ENCODE data around the gene ZNF75A.
A peak's percentile ranks its signal among the peaks of the same experiment; 100 is the strongest.

Gene ZNF75A

DNA sequence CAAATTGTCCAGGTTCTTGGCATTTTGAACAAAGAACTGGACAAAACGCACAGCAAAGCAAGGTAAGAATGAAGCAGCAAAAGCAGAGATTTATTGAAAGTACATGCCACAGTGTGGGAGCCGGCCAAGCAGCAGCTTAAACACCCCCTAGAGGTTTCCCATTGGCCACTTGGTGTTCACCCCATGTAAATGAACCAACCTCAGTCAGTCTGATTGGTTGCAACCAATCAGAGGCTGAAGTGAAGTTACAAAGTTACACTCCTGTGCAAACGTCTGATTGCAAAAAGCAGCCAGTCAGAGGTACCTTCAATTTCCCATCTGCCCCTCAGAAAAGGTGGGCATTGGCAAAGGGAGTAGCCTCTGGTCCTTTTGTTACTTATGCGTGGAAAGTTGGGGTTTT is 30.8 kb upstream of the ZNF75A start:
- H3K9ac ChIP-seq (ENCODE audit: low read depth, low read length), result no peak overlapping the region
- H3K27me3 ChIP-seq (ENCODE audit: control insufficient read depth, insufficient read depth, low read length), result peaks cover 3% of the 10 kb centered on the region
- H3K36me3 ChIP-seq (ENCODE audit: control insufficient read depth, insufficient read depth, low read length), result no peaks in the 10 kb centered on the region
- no peak overlapping the region for H3K4me3 ChIP-seq (ENCODE audit: low read depth, low read length)
- H3K4me1 ChIP-seq (ENCODE audit: control insufficient read depth, insufficient read depth, low read length), result peaks cover 2% of the 10 kb centered on the region
- H3K9me3 ChIP-seq (ENCODE audit: control insufficient read depth, insufficient read depth, low read length), result no peaks in the 10 kb centered on the region

GRCh38 chr16:3274947-3275346 is 30.4 kb upstream of the ZNF75A start:
- Histone ChIP-seq H3K4me1 (ENCODE audit: control insufficient read depth, insufficient read depth, low read length) (peaks cover 2% of the 10 kb centered on the region), H3K4me3 (ENCODE audit: low read depth, low read length) (no peak overlapping the region), H3K9ac (ENCODE audit: low read depth, low read length) (no peak overlapping the region), H3K36me3 (ENCODE audit: control insufficient read depth, insufficient read depth, low read length) (no peaks in the 10 kb centered on the region), H3K9me3 (ENCODE audit: control insufficient read depth, insufficient read depth, low read length) (no peaks in the 10 kb centered on the region), H3K27me3 (ENCODE audit: control insufficient read depth, insufficient read depth, low read length) (peaks cover 3% of the 10 kb centered on the region)

- Histone ChIP-seq H3K4me1 (ENCODE audit: control insufficient read depth, insufficient read depth, low read length) (peaks cover 2% of the 10 kb centered on the region), H3K9me3 (ENCODE audit: control insufficient read depth, insufficient read depth, low read length) (no peaks in the 10 kb centered on the region), H3K9ac (ENCODE audit: low read depth, low read length) (no peak overlapping the region), H3K27me3 (ENCODE audit: control insufficient read depth, insufficient read depth, low read length) (peaks cover 3% of the 10 kb centered on the region), H3K36me3 (ENCODE audit: control insufficient read depth, insufficient read depth, low read length) (no peaks in the 10 kb centered on the region), H3K4me3 (ENCODE audit: low read depth, low read length) (no peak overlapping the region)
Measured at GRCh38 chr16:3276679-3277078, 28.6 kb upstream of the ZNF75A start.

DNA sequence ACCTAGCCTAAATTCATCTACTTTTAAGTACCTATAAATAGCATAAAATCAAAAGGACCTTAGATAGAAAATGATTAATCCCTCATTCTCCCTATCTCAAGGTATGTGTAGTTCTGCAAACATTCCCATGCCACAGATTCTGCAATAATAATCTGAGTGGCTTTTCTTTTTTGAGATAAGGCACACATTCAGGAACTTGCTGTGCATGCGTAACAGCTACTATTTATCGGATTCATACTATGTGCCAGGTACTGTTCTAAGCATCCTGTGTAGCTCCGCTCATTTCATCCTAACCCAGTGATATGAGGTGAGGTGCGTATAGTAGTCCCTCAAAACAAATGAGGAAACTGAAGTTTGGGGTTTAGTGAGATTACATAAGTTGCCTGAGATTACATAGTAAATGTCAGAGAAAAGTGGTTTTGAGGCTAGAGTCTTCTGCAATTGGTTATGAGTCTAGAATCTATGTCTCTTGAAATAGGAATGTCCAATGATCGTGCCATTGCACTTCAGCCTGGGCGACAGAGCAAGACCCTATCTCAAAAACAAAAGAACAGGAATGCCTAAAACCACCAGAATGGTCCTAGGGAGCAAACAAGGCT is 24.0 kb upstream of the ZNF75A start:
- Histone ChIP-seq H3K27me3 (ENCODE audit: control insufficient read depth, insufficient read depth, low read length) (peaks cover 3% of the 10 kb centered on the region), H3K36me3 (ENCODE audit: control insufficient read depth, insufficient read depth, low read length) (peaks cover 9% of the 10 kb centered on the region), H3K4me1 (ENCODE audit: control insufficient read depth, insufficient read depth, low read length) (peaks cover 3% of the 10 kb centered on the region), H3K9me3 (ENCODE audit: control insufficient read depth, insufficient read depth, low read length) (peaks cover 2% of the 10 kb centered on the region), H3K4me3 (ENCODE audit: low read depth, low read length) (no peak overlapping the region), H3K9ac (ENCODE audit: low read depth, low read length) (no peak overlapping the region)

DNA sequence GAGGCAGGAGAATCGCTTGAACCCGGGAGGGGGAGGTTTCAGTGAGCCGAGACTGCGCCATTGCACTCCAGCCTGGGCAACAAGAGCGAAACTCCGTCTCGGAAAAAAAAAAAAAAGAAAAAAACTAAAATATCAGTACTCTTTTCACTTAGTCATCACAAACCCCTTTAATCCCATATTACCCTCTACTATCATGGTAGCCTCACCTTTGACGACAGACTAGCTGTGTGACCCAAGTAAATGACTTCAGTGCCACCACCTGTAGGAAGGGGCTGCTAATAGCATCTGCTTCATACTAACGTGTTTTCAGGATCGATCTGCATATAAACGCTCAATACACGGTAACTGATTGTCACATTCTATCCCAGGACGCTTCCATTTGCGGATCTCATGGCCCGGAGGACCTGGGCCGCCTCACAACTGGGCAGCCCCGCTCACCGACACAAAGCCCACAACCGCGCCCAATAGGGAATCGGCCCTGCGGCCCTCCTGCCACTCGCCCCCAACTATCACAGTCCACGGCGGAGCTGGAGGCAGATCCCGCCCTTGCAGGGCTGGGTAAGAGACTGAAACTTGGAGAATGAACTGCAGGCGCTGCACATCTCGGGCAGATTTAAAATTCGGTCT is 23.1 kb upstream of the ZNF75A start:
- H3K36me3 ChIP-seq (ENCODE audit: control insufficient read depth, insufficient read depth, low read length), result peaks cover 15% of the 10 kb centered on the region
- H3K9ac ChIP-seq (ENCODE audit: low read depth, low read length), result peak overlapping the region; percentile 94

GRCh38 chr16:3282730-3283542 is 22.4 kb upstream of the ZNF75A start, which contains the start of gene ZNF263:
Gene ZNF263 (plus strand): TSS chr16:3283491. CDS start chr16:3283819, 328 bp downstream.
- H3K4me3 ChIP-seq (ENCODE audit: low read depth, low read length), result peak within 1 kb of the TSS; percentile 86
- H3K27me3 ChIP-seq (ENCODE audit: control insufficient read depth, insufficient read depth, low read length), result no peaks in the 10 kb centered on the region
- H3K9ac ChIP-seq (ENCODE audit: low read depth, low read length), result peak within 1 kb of the TSS; percentile 95
- H3K4me1 ChIP-seq (ENCODE audit: control insufficient read depth, insufficient read depth, low read length), result peaks cover 3% of the 10 kb centered on the region
- H3K36me3 ChIP-seq (ENCODE audit: control insufficient read depth, insufficient read depth, low read length), result peaks cover 18% of the 10 kb centered on the region
- peaks cover 6% of the 10 kb centered on the region for H3K9me3 ChIP-seq (ENCODE audit: control insufficient read depth, insufficient read depth, low read length)

More for the DNA sequence above, 23.1 kb upstream of the ZNF75A start:
- H3K27me3 ChIP-seq (ENCODE audit: control insufficient read depth, insufficient read depth, low read length), result no peaks in the 10 kb centered on the region
- H3K4me3 ChIP-seq (ENCODE audit: low read depth, low read length), result peak overlapping the region; percentile 86
- H3K9me3 ChIP-seq (ENCODE audit: control insufficient read depth, insufficient read depth, low read length), result peaks cover 6% of the 10 kb centered on the region
- peaks cover 3% of the 10 kb centered on the region for H3K4me1 ChIP-seq (ENCODE audit: control insufficient read depth, insufficient read depth, low read length)

DNA sequence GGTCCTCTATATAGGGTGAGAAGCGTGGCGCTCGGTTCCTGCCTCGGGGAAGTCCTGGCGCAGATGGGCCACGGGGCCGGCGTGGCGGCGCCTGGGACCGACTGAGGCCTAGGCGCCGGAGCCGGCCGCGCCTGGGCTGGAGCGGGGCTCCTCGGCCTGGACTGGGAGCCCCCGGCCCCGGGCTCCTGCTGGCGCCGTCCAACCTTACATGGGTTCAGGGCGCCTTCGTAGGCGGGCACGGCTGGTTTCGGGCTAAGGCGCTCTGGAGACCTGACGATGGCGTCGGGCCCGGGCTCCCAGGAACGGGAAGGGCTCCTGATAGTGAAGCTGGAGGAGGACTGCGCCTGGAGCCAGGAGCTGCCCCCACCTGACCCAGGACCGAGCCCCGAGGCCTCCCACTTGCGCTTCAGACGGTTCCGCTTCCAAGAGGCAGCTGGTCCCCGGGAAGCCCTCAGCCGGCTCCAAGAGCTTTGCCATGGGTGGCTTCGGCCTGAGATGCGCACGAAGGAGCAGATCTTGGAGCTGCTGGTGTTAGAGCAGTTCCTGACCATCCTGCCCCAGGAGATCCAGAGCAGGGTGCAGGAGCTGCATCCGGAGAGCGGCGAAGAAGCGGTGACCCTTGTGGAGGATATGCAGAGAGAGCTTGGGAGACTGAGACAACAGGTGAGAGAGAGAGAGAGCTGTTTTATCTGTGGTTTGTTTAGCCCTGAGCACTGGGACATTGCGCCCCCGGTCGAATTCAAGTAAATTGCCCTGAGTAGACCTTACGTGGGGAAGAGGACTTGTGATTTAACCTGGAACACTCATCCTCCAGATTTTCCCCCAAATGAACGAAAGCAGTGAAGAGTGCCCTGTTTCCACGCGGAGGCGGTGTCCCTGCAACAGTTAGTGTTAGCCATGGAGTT is 21.5 kb upstream of the ZNF75A start:
- Histone ChIP-seq H3K4me3 (ENCODE audit: low read depth, low read length) (peak overlapping the region; percentile 86), H3K9me3 (ENCODE audit: control insufficient read depth, insufficient read depth, low read length) (peaks cover 13% of the 10 kb centered on the region), H3K27me3 (ENCODE audit: control insufficient read depth, insufficient read depth, low read length) (no peaks in the 10 kb centered on the region), H3K36me3 (ENCODE audit: control insufficient read depth, insufficient read depth, low read length) (peaks cover 25% of the 10 kb centered on the region), H3K4me1 (ENCODE audit: control insufficient read depth, insufficient read depth, low read length) (peaks cover 3% of the 10 kb centered on the region), H3K9ac (ENCODE audit: low read depth, low read length) (peak overlapping the region; percentile 95)

DNA sequence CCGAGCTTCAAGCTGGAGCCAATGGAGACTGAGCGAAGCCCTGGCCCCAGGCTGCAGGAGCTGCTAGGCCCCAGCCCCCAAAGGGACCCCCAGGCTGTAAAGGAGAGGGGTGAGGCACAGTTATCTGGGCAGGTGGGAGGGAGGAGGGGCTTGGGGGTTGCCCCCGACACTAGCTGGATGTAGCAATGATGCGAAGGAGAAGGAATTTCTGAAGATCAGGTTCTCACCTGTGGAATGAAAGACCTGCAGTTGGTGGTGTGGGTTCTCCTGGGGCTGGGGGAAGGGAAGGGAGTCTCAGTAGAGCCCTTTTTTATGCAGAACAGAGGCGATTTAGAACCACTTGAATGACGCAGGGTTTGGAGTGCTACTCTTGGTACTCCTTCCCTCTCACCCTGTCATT is 20.2 kb upstream of the ZNF75A start:
- Histone ChIP-seq H3K9ac (ENCODE audit: low read depth, low read length) (no peak overlapping the region), H3K4me3 (ENCODE audit: low read depth, low read length) (peak overlapping the region; percentile 86), H3K27me3 (ENCODE audit: control insufficient read depth, insufficient read depth, low read length) (no peaks in the 10 kb centered on the region), H3K9me3 (ENCODE audit: control insufficient read depth, insufficient read depth, low read length) (peaks cover 27% of the 10 kb centered on the region), H3K36me3 (ENCODE audit: control insufficient read depth, insufficient read depth, low read length) (peaks cover 38% of the 10 kb centered on the region), H3K4me1 (ENCODE audit: control insufficient read depth, insufficient read depth, low read length) (peaks cover 3% of the 10 kb centered on the region)

DNA sequence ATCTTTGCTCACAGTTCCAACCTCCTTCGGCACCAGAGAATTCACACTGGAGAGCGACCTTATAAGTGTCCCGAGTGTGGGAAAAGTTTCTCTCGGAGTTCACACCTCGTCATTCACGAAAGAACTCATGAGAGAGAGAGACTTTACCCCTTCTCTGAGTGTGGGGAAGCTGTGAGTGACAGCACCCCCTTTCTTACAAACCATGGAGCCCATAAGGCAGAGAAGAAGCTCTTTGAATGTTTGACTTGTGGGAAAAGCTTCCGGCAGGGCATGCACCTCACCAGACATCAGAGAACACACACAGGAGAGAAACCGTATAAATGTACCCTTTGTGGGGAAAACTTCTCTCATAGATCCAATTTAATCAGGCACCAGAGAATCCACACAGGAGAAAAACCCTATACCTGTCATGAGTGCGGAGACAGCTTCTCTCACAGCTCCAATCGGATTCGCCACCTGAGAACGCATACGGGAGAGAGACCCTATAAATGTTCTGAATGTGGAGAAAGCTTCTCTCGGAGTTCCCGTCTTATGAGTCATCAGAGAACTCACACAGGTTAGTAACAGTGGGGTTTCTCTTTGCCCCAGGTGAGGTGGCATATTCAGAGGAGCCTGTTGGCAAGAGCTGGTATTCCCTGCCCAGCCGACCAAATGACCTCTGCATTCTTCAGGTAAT is 15.2 kb upstream of the ZNF75A start:
- peaks cover 39% of the 10 kb centered on the region for H3K9me3 ChIP-seq (ENCODE audit: control insufficient read depth, insufficient read depth, low read length)
- H3K36me3 ChIP-seq (ENCODE audit: control insufficient read depth, insufficient read depth, low read length), result peaks cover 58% of the 10 kb centered on the region
- H3K9ac ChIP-seq (ENCODE audit: low read depth, low read length), result no peak overlapping the region
- H3K4me3 ChIP-seq (ENCODE audit: low read depth, low read length), result no peak overlapping the region
- H3K27me3 ChIP-seq (ENCODE audit: control insufficient read depth, insufficient read depth, low read length), result no peaks in the 10 kb centered on the region
- no peaks in the 10 kb centered on the region for H3K4me1 ChIP-seq (ENCODE audit: control insufficient read depth, insufficient read depth, low read length)

- Histone ChIP-seq H3K36me3 (ENCODE audit: control insufficient read depth, insufficient read depth, low read length) (peaks cover 40% of the 10 kb centered on the region), H3K27me3 (ENCODE audit: control insufficient read depth, insufficient read depth, low read length) (no peaks in the 10 kb centered on the region), H3K9ac (ENCODE audit: low read depth, low read length) (no peak overlapping the region), H3K9me3 (ENCODE audit: control insufficient read depth, insufficient read depth, low read length) (peaks cover 33% of the 10 kb centered on the region), H3K4me1 (ENCODE audit: control insufficient read depth, insufficient read depth, low read length) (no peaks in the 10 kb centered on the region), H3K4me3 (ENCODE audit: low read depth, low read length) (no peak overlapping the region)
Measured at GRCh38 chr16:3292604-3293003, 12.7 kb upstream of the ZNF75A start.

DNA sequence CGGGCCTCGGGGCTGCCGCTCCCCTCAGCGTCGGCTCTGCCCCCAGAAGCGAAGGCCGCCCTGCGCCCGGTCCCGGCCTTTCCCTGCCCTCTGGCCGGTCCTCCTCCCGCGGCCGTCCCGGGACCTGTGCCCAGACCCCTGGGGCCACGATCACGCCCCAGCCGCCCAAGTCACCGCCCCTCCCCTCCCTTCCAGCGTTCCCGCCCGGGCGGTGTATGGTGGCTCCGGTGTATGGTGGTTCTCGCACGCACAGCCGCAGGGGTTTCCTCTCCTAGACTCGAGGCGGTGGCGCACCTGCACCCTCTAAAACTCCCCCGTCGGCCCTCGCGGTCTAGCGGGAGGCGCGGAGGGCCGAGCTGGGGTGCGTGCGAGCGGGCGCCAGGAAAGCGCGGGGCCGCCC is 10.1 kb upstream of the ZNF75A start:
- peaks cover 11% of the 10 kb centered on the region for H3K9me3 ChIP-seq (ENCODE audit: control insufficient read depth, insufficient read depth, low read length)
- H3K27me3 ChIP-seq (ENCODE audit: control insufficient read depth, insufficient read depth, low read length), result no peaks in the 10 kb centered on the region
- H3K9ac ChIP-seq (ENCODE audit: low read depth, low read length), result no peak overlapping the region
- H3K4me3 ChIP-seq (ENCODE audit: low read depth, low read length), result no peak overlapping the region
- H3K4me1 ChIP-seq (ENCODE audit: control insufficient read depth, insufficient read depth, low read length), result no peaks in the 10 kb centered on the region
- H3K36me3 ChIP-seq (ENCODE audit: control insufficient read depth, insufficient read depth, low read length), result peaks cover 19% of the 10 kb centered on the region
